K562 (cell line): ENCODE data around the gene CGNL1. TPM values are rescaled to one million over a fixed set of nuclear protein-coding genes. Genes with fewer than 3 reads are reported as not detected.

ENCODE experiments used
- ATAC-seq: fragments of 200-7000 bp; cut with Tn5 transposase; 3 replicates; pipeline ENCODE4 v1.9.1; 2020; ENCODE audit warnings: moderate library complexity
- BruUV-seq: library from RNA; stranded (reverse); fragments of 400-500 nt; replicated peaks from 2 replicates; lab custom pipeline; 2021; lab: Mats Ljungman, UMichigan
- CTCF ChIA-PET: fragments of 300-600 bp; formaldehyde crosslinking; extraction: SDS; loops from one replicate; lab custom pipeline; 2021; ENCODE audit warnings: low intra/inter-chr PET ratio; lab: Yijun Ruan, JAX
- POLR2A ChIA-PET: fragments of 300-600, 350-650 bp; sonication (Branson Sonifier 250); formaldehyde crosslinking; extraction: SDS; loops from one replicate; lab custom pipeline; 2021; ENCODE audit warnings: antibody characterized with exemption, inconsistent platforms; lab: Yijun Ruan, JAX
- DNase-seq, 4 experiments: peaks; one replicate each; pipeline versions ENCODE4 v3.0.0 to v3.0.0-alpha.2; 2011 to 2018; ENCODE audit warnings: low spot score in 3 of 4, mixed read lengths in 3 of 4; ENCODE audit errors: extremely low read depth in 1 of 4
- FAIRE-seq: peaks from 2 replicates; lab custom pipeline; 2011; peaks lifted over from hg19 to GRCh38; lab: Jason Lieb, UNC
- H2AFZ ChIP-seq: 2 replicates; pipeline ENCODE4 v1.6.0; 2011; ENCODE audit warnings: low read depth, low read length, control low read depth, inconsistent platforms
- H3K27ac ChIP-seq: fragments of 200-600 bp; 3 replicates; pipeline ENCODE4 v1.8.0; 2011; ENCODE audit warnings: low read depth, mild to moderate bottlenecking, control low read depth, inconsistent platforms, low read length, moderate library complexity, mixed read lengths; ENCODE audit errors: extremely low read depth
- H3K27me3 ChIP-seq, 2 experiments: fragments of 300-600 bp in 1 of 2; 2 replicates in 1 of 2; 3 replicates in 1 of 2; pipeline versions ENCODE4 v1.6.0 to v1.8.0; 2011; ENCODE audit warnings: inconsistent platforms in 2 of 2, low read length in 2 of 2, mild to moderate bottlenecking in 1 of 2, mixed read lengths in 1 of 2, moderate library complexity in 1 of 2; ENCODE audit not compliant: control insufficient read depth in 2 of 2, insufficient read depth in 2 of 2
- H3K36me3 ChIP-seq: fragments of 300-600 bp; 3 replicates; pipeline ENCODE4 v1.8.0; 2011; ENCODE audit warnings: mild to moderate bottlenecking, low read length, inconsistent platforms; ENCODE audit not compliant: control insufficient read depth, insufficient read depth
- H3K4me1 ChIP-seq, 2 experiments: fragments of 200-600 bp in 1 of 2; replicated peaks in 1 of 2; 2 replicates in 1 of 2; 3 replicates in 1 of 2; pipeline versions ENCODE4 v1.5.1 to v1.8.0; 2011; ENCODE audit warnings: inconsistent platforms in 2 of 2, low read length in 2 of 2, mild to moderate bottlenecking in 1 of 2, mixed read lengths in 1 of 2, moderate library complexity in 1 of 2; ENCODE audit not compliant: control insufficient read depth in 2 of 2, insufficient read depth in 2 of 2
- H3K4me2 ChIP-seq: 2 replicates; pipeline ENCODE4 v1.6.1; 2011; ENCODE audit warnings: low read length, control low read depth, inconsistent platforms, mixed read lengths; ENCODE audit not compliant: insufficient read depth
- H3K4me3 ChIP-seq: fragments of 200-600 bp; sonication (generic), shearing (Covaris generic); 2 replicates; pipeline ENCODE4 v1.5.1; 2016; ENCODE audit warnings: control low read depth, inconsistent platforms
- H3K79me2 ChIP-seq: fragments of 200-600 bp; 3 replicates; pipeline ENCODE4 v1.8.0; 2011; ENCODE audit warnings: low read length, inconsistent platforms; ENCODE audit not compliant: control insufficient read depth, insufficient read depth
- H3K9ac ChIP-seq, 2 experiments: 2 replicates each; pipeline versions ENCODE4 v1.6.0 to v1.6.1; 2011; ENCODE audit warnings: low read depth in 2 of 2, low read length in 2 of 2, control low read depth in 1 of 2, inconsistent platforms in 1 of 2, mild to moderate bottlenecking in 1 of 2, mixed read lengths in 1 of 2; ENCODE audit not compliant: insufficient read depth in 1 of 2
- H3K9me1 ChIP-seq: one replicate; pipeline ENCODE4 v1.6.0; 2011; ENCODE audit warnings: inconsistent platforms, mild to moderate bottlenecking, low read length, moderate library complexity; ENCODE audit not compliant: control insufficient read depth, insufficient read depth
- H3K9me3 ChIP-seq: replicated peaks from 2 replicates; pipeline ENCODE4 v1.5.1; 2011; ENCODE audit warnings: low read depth, low read length, inconsistent platforms; ENCODE audit not compliant: control insufficient read depth, insufficient read depth
- H4K20me1 ChIP-seq: replicated peaks from 2 replicates; pipeline ENCODE4 v1.6.1; 2011; ENCODE audit warnings: low read length, inconsistent platforms, mixed read lengths; ENCODE audit not compliant: control insufficient read depth, insufficient read depth
- ADNP ChIP-seq: fragments of 200-800 bp; sonication (Bioruptor generic); IDR thresholded peaks from 2 replicates; pipeline ENCODE4 v1.6.1; 2016; ENCODE audit warnings: missing genetic modification characterization, missing compliant biosample characterization
- CHD2 ChIP-seq: IDR thresholded peaks from 2 replicates; pipeline ENCODE4 v1.6.1; 2011; ENCODE audit warnings: low read depth, low read length
- DMBX1 ChIP-seq: fragments of 250-450 bp; sonication (Bioruptor Pico); IDR thresholded peaks from 2 replicates; pipeline ENCODE4 v1.8.0; 2022; ENCODE audit warnings: inconsistent platforms, mild to moderate bottlenecking, moderate library complexity, borderline replicate concordance
- HSF4 ChIP-seq: fragments of 250-450 bp; sonication (Bioruptor Pico); IDR thresholded peaks from 2 replicates; pipeline ENCODE4 v2.1.2; 2022; ENCODE audit warnings: mild to moderate bottlenecking, moderate library complexity, borderline replicate concordance
- IRF1 ChIP-seq: sonication (generic); formaldehyde crosslinking; IDR thresholded peaks from 2 replicates; pipeline ENCODE4 v1.8.0; 2022; ENCODE audit warnings: missing genetic modification reagents, mild to moderate bottlenecking, borderline replicate concordance
- IRF2 ChIP-seq: sonication (generic); formaldehyde crosslinking; IDR thresholded peaks from 2 replicates; pipeline ENCODE4 v1.8.1; 2022; ENCODE audit warnings: mild to moderate bottlenecking, missing genetic modification reagents
- MAFG ChIP-seq: fragments of 450-650 bp; conservative IDR thresholded peaks from 2 replicates; pipeline ENCODE4 v1.6.1; 2016; ENCODE audit warnings: missing genetic modification characterization, missing compliant biosample characterization
- RNF219 ChIP-seq: fragments of 250-450 bp; sonication (Bioruptor Pico); IDR thresholded peaks from 2 replicates; pipeline ENCODE4 v1.5.0; 2022; ENCODE audit warnings: mild to moderate bottlenecking
- SMAD1 ChIP-seq: fragments of 150-350 bp; IDR thresholded peaks from 2 replicates; pipeline ENCODE4 v1.6.1; 2014; ENCODE audit warnings: low read length, low read depth; ENCODE audit not compliant: partially characterized antibody
- TEAD2 ChIP-seq: fragments of 450-650 bp; IDR thresholded peaks from 2 replicates; pipeline ENCODE4 v1.6.1; 2016; ENCODE audit warnings: missing genetic modification characterization, control low read depth, missing compliant biosample characterization
- ZNF224 ChIP-seq: sonication (generic); formaldehyde crosslinking; IDR thresholded peaks from 2 replicates; pipeline ENCODE4 v1.8.0; 2022; ENCODE audit warnings: mild to moderate bottlenecking, missing genetic modification reagents
- ZNF444 ChIP-seq: fragments of 250-450 bp; sonication (Bioruptor Pico); IDR thresholded peaks from 2 replicates; pipeline ENCODE4 v1.4.0; 2020; ENCODE audit warnings: mild to moderate bottlenecking, moderate library complexity
- ZNF830 ChIP-seq: fragments of 250-450 bp; sonication (Bioruptor Pico); IDR thresholded peaks from 2 replicates; pipeline ENCODE4 v1.5.0; 2021; ENCODE audit warnings: mild to moderate bottlenecking
- WGBS: fragments of 100-300 bp; shearing (Covaris generic); methylation state at CpG from one replicate; pipeline ENCODE4 v1.1.6; 2016; ENCODE audit warnings: low coverage, mixed read lengths; ENCODE audit not compliant: insufficient coverage; ENCODE audit errors: missing lambda C conversion rate; 5-methylcytosine and 5-hydroxymethylcytosine counted together
- in situ Hi-C: fragments of 300-500 bp; cut with MboI; formaldehyde crosslinking; loops from 4 replicates; pipeline ENCODE4 v1.15.0; 2018; ENCODE audit warnings: inconsistent platforms, mixed read lengths
- intact Hi-C: fragments of 100-400 bp; cut with micrococcal nuclease; formaldehyde crosslinking; loops from 2 replicates; pipeline ENCODE4 v1.14.2; 2022
- polyA plus RNA-seq, 8 experiments: library from polyadenylated mRNA; depleted of rRNA in 4 of 8; stranded (reverse) in 5 of 8; unstranded in 3 of 8; fragments of >200 nt; fragmentation: Nextera tagmentation in 2 of 8; fragmentation: Illumina TruSeq in 1 of 8; extraction: Ambion mirVana in 2 of 8; extraction: Trizol in 1 of 8; gene quantifications; 2 replicates each; pipeline versions ENCODE4 v1.2.1 to v1.2.3, GENCODE V29; 2011 to 2014; ENCODE audit warnings: inconsistent platforms in 1 of 8, missing spikeins in 1 of 8
- total RNA-seq, 7 experiments: library from RNA; depleted of rRNA in 6 of 7; stranded (reverse); fragments of >200 nt in 6 of 7; fragmentation: Illumina TruSeq in 2 of 7; extraction: Trizol in 2 of 7; gene quantifications; 2 replicates each; pipeline versions ENCODE4 v1.2.1 to v1.2.3, GENCODE V29; 2011 to 2021; ENCODE audit warnings: low replicate concordance in 1 of 7

The CGNL1 gene
- total and polyA plus RNA-seq, 9 of the 15 experiments (the other 6 are each of a cell fraction or from before 2014, with no cell fraction given) = 0.01 to 0.07 TPM; not detected in 7

- DNase-seq = no peak
- Histone ChIP-seq H3K9me1 (no peaks in the 10 kb centered on the region), H3K27me3 (peaks cover 16 to 35% of the 10 kb centered on the region in 2 experiments; a peak in 4 of 5 replicates), H3K9me3 (no peaks in the 10 kb centered on the region), H2AFZ (no peak overlapping the region), H3K79me2 (no peaks in the 10 kb centered on the region), H3K4me3 (no peak overlapping the region), H3K36me3 (no peaks in the 10 kb centered on the region), H3K4me1 (no peaks in the 10 kb centered on the region), H4K20me1 (no peaks in the 10 kb centered on the region), H3K9ac (no peak overlapping the region), H3K27ac (no peak overlapping the region), H3K4me2 (no peak overlapping the region)
- no peak for FAIRE-seq
- no TSS peak for BruUV-seq
- TF ChIP-seq DMBX1 = no peak
- TF ChIP-seq TEAD2 (tag) = no peak
- TF ChIP-seq ZNF830 (CRISPR knock-in tag) = no peak
- TF ChIP-seq ZNF224 (CRISPR knock-in tag) = no peak
- no peak for TF ChIP-seq IRF1 (CRISPR knock-in tag)
- TF ChIP-seq IRF2 (CRISPR knock-in tag) = no peak
- TF ChIP-seq SMAD1 = no peak
- TF ChIP-seq ADNP = no peak
- TF ChIP-seq ZNF444 (CRISPR knock-in tag) = no peak
- TF ChIP-seq CHD2 = no peak
- TF ChIP-seq HSF4 (CRISPR knock-in tag) = no peak
- no peak for TF ChIP-seq MAFG (tag)
- TF ChIP-seq RNF219 = no peak
- ChIA-PET POLR2A (interaction anchor here (0.9 kb wide), 1 partner anchor 9 kb away, joined by 3 read pairs; no protein-coding TSS in a partner anchor), CTCF (no interaction called here)
- in situ Hi-C loops = no loop called here
- intact Hi-C loops = loop anchor here (10.0 kb wide), 1 partner anchor 87 kb away; no protein-coding TSS in a partner anchor
- ATAC-seq = no peak
- WGBS = under 1% methylated on average over 12 of the region's 12 CpGs
Observed at GRCh38 chr15:57432141-57432741, 55.9 kb downstream of the CGNL1 start.
